Lower lobe of right lung (tissue), 2 donors: ENCODE measurements around the gene DKK2. TPM values are rescaled to one million over a fixed set of nuclear protein-coding genes. Genes with fewer than 3 reads are reported as not detected.
A peak's percentile ranks its signal among the peaks of the same experiment; 100 is the strongest.

Experiments
- ATAC-seq, 2 donors: fragments of 200-7000 bp; cut with Tn5 transposase; one replicate each; pipeline ENCODE4 v1.9.1; 2020 to 2022; ENCODE audit warnings: mild to moderate bottlenecking in 2 of 2, moderate library complexity in 2 of 2
- DNase-seq: peaks from one replicate; pipeline ENCODE4 v3.0.0-alpha.2; 2020
- H3K27ac ChIP-seq: fragments of 200-600 bp; one replicate; pipeline ENCODE4 v1.8.0; 2022
- H3K27me3 ChIP-seq: fragments of 200-600 bp; one replicate; pipeline ENCODE4 v1.8.0; 2022; ENCODE audit warnings: low read depth
- H3K36me3 ChIP-seq: fragments of 200-600 bp; one replicate; pipeline ENCODE4 v1.8.0; 2022; ENCODE audit warnings: mild to moderate bottlenecking
- H3K4me1 ChIP-seq: fragments of 200-600 bp; one replicate; pipeline ENCODE4 v1.8.0; 2022
- H3K4me3 ChIP-seq: fragments of 200-600 bp; one replicate; pipeline ENCODE4 v1.8.0; 2022; ENCODE audit warnings: mild to moderate bottlenecking
- H3K9me3 ChIP-seq: fragments of 200-600 bp; one replicate; pipeline ENCODE4 v1.8.0; 2022
- CTCF ChIP-seq: fragments of 200-600 bp; IDR thresholded peaks from one replicate; pipeline ENCODE4 v1.8.0; 2022; ENCODE audit warnings: antibody characterized with exemption, mild to moderate bottlenecking
- intact Hi-C: fragments of 100-400 bp; cut with DNase I; formaldehyde crosslinking; loops from one replicate; pipeline ENCODE4 v1.11.0; 2022
- long read RNA-seq: library from polyadenylated mRNA; unstranded; transcript quantifications from one replicate; pipeline ENCODE4 v2.0.0, GENCODE V29; 2021
- total RNA-seq: library from RNA; stranded (reverse); fragmentation: NEBNext Ultra II Directional; extraction: Animal tissue kit (Norgen Biotek cat#: 25700); gene quantifications from one replicate; pipeline ENCODE4 v1.2.1, GENCODE V29; 2021
- donor health status: DM: no; HTN: yes; CAD: no; lungs with severe emphysema.

DKK2 gene
- total RNA-seq = 11.9 TPM
- long read RNA-seq, transcript DKK2-201 (4 exons, 3,638 nt) = major isoform, 14 of 24 reads
- long read RNA-seq, partial matches to known transcripts = 4 of 24 reads
- long read RNA-seq, other reads (novel, unspliced or antisense) = 6 of 24 reads

GRCh38 chr4:107035819-107036583 lies at the start of gene DKK2:
Gene DKK2, minus strand, starts transcription at chr4:107036313. Its CDS starts 722 bp downstream, at chr4:107035591.
- Histone ChIP-seq H3K4me1 (peaks cover 32% of the 10 kb centered on the region), H3K36me3 (no peaks in the 10 kb centered on the region), H3K4me3 (peak within 1 kb of the TSS; percentile 47), H3K27me3 (peaks cover 66% of the 10 kb centered on the region), H3K27ac (no peak within 1 kb of the TSS), H3K9me3 (no peaks in the 10 kb centered on the region)
- TF ChIP-seq CTCF = no peak
- peak; percentile 46 for DNase-seq
- intact Hi-C loops = no loop called here
- peak; percentile 52 to 57 for ATAC-seq

- ATAC-seq = no peak
- intact Hi-C loops = no loop called here
- Histone ChIP-seq H3K4me3 (no peak overlapping the region), H3K27me3 (no peaks in the 10 kb centered on the region), H3K27ac (no peak overlapping the region), H3K4me1 (no peaks in the 10 kb centered on the region), H3K9me3 (no peaks in the 10 kb centered on the region), H3K36me3 (no peaks in the 10 kb centered on the region)
- DNase-seq = no peak
- no peak for TF ChIP-seq CTCF
Observed at GRCh38 chr4:107077192-107077591, 41.1 kb upstream of the DKK2 start.

GRCh38 chr4:107072836-107073736 lies 37.0 kb upstream of the DKK2 start:
- no peaks in the 10 kb centered on the region for H3K9me3 ChIP-seq
- H3K4me1 ChIP-seq = no peaks in the 10 kb centered on the region
- no peak for ATAC-seq
- no peak overlapping the region for H3K27ac ChIP-seq
- no peaks in the 10 kb centered on the region for H3K27me3 ChIP-seq
- intact Hi-C loops = no loop called here
- DNase-seq = no peak
- H3K4me3 ChIP-seq = no peak overlapping the region
- H3K36me3 ChIP-seq = no peaks in the 10 kb centered on the region
- no peak for TF ChIP-seq CTCF

GRCh38 chr4:107071108-107071507 lies 35.0 kb upstream of the DKK2 start:
- intact Hi-C loops = no loop called here
- no peak for ATAC-seq
- no peak for DNase-seq
- no peak for TF ChIP-seq CTCF
- no peaks in the 10 kb centered on the region for H3K27me3 ChIP-seq
- H3K9me3 ChIP-seq = no peaks in the 10 kb centered on the region
- no peak overlapping the region for H3K4me3 ChIP-seq
- H3K27ac ChIP-seq = no peak overlapping the region
- no peaks in the 10 kb centered on the region for H3K4me1 ChIP-seq
- no peaks in the 10 kb centered on the region for H3K36me3 ChIP-seq

- TF ChIP-seq CTCF = no peak
- Histone ChIP-seq H3K9me3 (no peaks in the 10 kb centered on the region), H3K4me1 (no peaks in the 10 kb centered on the region), H3K27ac (no peak overlapping the region), H3K36me3 (no peaks in the 10 kb centered on the region), H3K27me3 (no peaks in the 10 kb centered on the region), H3K4me3 (no peak overlapping the region)
- DNase-seq (no peak), ATAC-seq (peak; percentile 56 to 66)
- intact Hi-C loops = no loop called here
Observed at GRCh38 chr4:107069049-107069448, 32.9 kb upstream of the DKK2 start.
